ENCODE results near the gene FXN.
"Not testable (repeated sequence)": the region's sequence is repeated elsewhere in the genome, so short reads cannot be mapped to it uniquely, and the experiment has no call there.

FXN gene

DNA sequence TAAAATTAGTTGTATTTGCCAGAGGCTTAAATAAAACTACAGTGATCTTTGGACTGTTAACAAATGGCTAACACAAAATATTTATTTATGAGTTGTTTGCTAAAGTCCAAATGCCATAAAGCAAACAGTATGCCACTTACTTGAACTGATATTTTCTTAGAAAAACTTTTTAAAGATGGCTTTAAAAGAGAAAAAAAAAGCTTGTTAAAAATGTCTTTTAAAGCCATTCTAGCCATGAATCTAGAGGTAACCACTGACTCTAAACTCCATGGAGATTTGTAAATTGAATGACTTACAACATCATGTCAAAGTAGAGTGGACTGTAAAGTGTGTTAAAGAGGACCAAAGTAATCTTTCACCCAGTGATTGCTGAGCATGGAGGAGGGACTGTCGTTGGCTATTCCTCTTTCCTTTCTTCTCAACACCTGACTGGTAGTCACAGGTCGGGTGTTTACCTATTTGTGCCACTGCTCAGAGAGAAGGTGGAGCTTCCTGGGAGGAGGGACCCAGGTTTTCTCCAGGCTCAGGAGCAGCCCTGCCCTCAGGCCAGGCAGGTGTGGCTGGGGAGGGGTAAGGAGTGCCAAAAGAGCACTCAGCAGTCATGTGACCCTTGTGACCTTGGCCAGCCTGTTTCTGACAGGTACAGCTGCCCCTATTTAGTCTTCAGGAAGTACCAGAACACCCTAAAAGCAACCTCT lies 69.4 kb downstream of the FXN start:
- Histone ChIP-seq H3K4me3 (ENCODE audit: low read length) (no peak overlapping the region), H3K9me3 (ENCODE audit: insufficient read depth, low read length) (no peaks in the 10 kb centered on the region), H4K20me1 (ENCODE audit: insufficient read depth, low read length) (no peaks in the 10 kb centered on the region), H3K36me3 (replicated peaks; ENCODE audit: low read depth, low read length) (no peaks in the 10 kb centered on the region), H3K79me2 (ENCODE audit: low read length) (no peaks in the 10 kb centered on the region), H3K27ac (ENCODE audit: low read length) (no peak overlapping the region), H2AFZ (ENCODE audit: low read depth, low read length) (no peak overlapping the region), H3K4me1 (ENCODE audit: low read length) (no peaks in the 10 kb centered on the region), H3K9ac (ENCODE audit: low read length) (no peak overlapping the region), H3K4me2 (ENCODE audit: low read length) (no peak overlapping the region), H3K27me3 (ENCODE audit: low read depth, low read length) (no peaks in the 10 kb centered on the region)
- TF ChIP-seq EZH2phosphoT487 (IDR thresholded peaks at IDR 0.05; ENCODE audit: low read depth): no peak
- TF ChIP-seq, protein P1, sequence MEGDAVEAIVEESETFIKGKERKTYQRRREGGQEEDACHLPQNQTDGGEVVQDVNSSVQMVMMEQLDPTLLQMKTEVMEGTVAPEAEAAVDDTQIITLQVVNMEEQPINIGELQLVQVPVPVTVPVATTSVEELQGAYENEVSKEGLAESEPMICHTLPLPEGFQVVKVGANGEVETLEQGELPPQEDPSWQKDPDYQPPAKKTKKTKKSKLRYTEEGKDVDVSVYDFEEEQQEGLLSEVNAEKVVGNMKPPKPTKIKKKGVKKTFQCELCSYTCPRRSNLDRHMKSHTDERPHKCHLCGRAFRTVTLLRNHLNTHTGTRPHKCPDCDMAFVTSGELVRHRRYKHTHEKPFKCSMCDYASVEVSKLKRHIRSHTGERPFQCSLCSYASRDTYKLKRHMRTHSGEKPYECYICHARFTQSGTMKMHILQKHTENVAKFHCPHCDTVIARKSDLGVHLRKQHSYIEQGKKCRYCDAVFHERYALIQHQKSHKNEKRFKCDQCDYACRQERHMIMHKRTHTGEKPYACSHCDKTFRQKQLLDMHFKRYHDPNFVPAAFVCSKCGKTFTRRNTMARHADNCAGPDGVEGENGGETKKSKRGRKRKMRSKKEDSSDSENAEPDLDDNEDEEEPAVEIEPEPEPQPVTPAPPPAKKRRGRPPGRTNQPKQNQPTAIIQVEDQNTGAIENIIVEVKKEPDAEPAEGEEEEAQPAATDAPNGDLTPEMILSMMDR (IDR thresholded peaks at IDR 0.05; ENCODE audit: low read depth, low read length): no peak

DNA sequence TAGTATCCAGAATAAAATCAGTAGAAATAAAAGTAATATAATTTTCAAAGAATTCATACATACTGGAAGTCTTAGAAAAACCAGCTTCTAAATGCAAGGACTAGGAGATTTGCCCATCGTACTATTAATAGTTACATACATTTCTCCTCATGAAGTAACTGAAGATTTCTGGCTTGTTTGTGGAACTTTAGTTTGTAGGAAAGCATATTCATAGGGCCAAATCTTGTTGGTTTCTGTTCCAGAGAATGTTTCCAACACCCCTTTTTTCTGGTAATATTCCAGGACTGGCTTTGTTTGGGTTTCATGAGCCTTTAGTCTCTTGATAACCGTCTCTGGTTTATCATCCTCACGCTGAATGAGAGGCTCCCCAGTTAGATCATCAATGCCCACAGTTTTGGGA lies 72.2 kb downstream of the FXN start:
- Histone ChIP-seq H4K20me1 (ENCODE audit: insufficient read depth, low read length) (no peaks in the 10 kb centered on the region), H3K4me1 (ENCODE audit: low read length) (no peaks in the 10 kb centered on the region), H3K4me3 (ENCODE audit: low read length) (no peak overlapping the region)

DNA sequence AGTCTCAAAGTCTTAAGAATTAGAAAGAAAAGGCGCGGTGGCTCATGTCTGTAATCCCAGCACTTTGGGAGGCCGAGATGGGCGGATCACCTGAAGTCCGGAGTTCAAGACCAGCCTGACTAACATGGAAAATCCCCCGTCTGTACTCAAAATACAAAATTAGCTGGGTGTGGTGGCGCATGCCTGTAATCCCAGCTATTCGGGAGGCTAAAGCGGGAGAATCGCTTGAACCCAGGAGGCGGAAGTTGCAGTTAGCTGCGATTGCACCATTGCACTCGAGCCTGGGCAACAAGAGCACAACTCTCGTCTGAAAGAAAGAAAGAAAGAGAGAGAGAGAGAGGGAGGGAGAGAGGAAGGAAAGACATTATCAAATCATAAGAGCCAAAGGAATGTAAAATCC lies 73.2 kb downstream of the FXN start:
- not testable (repeated sequence) for H4K20me1 ChIP-seq (ENCODE audit: insufficient read depth, low read length); H3K4me1 ChIP-seq (ENCODE audit: low read length); H3K9me3 ChIP-seq (ENCODE audit: insufficient read depth, low read length); H3K4me2 ChIP-seq (ENCODE audit: low read length); H3K36me3 ChIP-seq (replicated peaks; ENCODE audit: low read depth, low read length); H3K9ac ChIP-seq (ENCODE audit: low read length); H3K27me3 ChIP-seq (ENCODE audit: low read depth, low read length); H3K79me2 ChIP-seq (ENCODE audit: low read length); H3K27ac ChIP-seq (ENCODE audit: low read length); H3K4me3 ChIP-seq (ENCODE audit: low read length); H2AFZ ChIP-seq (ENCODE audit: low read depth, low read length)

More for the DNA sequence above, 72.2 kb downstream of the FXN start:
- H3K4me2 ChIP-seq (ENCODE audit: low read length): no peak overlapping the region
- TF ChIP-seq, protein P1 (IDR thresholded peaks at IDR 0.05; ENCODE audit: low read depth, low read length): no peak
- no peak for TF ChIP-seq EZH2phosphoT487 (IDR thresholded peaks at IDR 0.05; ENCODE audit: low read depth)
- no peak overlapping the region for H3K27ac ChIP-seq (ENCODE audit: low read length)
- H3K27me3 ChIP-seq (ENCODE audit: low read depth, low read length): no peaks in the 10 kb centered on the region
- H2AFZ ChIP-seq (ENCODE audit: low read depth, low read length): no peak overlapping the region
- H3K79me2 ChIP-seq (ENCODE audit: low read length): no peaks in the 10 kb centered on the region
- H3K36me3 ChIP-seq (replicated peaks; ENCODE audit: low read depth, low read length): no peaks in the 10 kb centered on the region
- no peaks in the 10 kb centered on the region for H3K9me3 ChIP-seq (ENCODE audit: insufficient read depth, low read length)
- no peak overlapping the region for H3K9ac ChIP-seq (ENCODE audit: low read length)

DNA sequence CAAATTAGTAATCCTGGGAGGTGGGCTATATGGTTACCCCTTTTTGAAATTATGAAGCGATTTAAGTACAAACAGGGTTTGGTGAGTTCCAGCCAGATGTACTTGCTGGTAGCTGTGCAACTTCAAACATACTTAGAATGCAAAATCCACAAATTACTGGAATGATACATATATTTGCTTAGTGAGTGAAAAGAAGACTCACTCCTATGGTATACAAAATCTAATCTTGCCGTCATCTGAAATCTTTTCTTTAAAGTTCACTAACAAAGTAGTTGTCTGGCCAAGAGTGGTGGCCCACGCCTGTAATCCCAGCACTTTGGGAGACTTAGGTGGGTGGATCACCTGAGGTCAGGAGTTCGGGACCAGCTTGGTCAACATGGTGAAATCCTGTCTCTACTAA lies 73.6 kb downstream of the FXN start:
- Histone ChIP-seq H3K79me2 (ENCODE audit: low read length) (no peaks in the 10 kb centered on the region), H3K36me3 (replicated peaks; ENCODE audit: low read depth, low read length) (no peaks in the 10 kb centered on the region), H3K4me3 (ENCODE audit: low read length) (no peak overlapping the region), H3K9ac (ENCODE audit: low read length) (no peak overlapping the region), H3K27me3 (ENCODE audit: low read depth, low read length) (no peaks in the 10 kb centered on the region), H3K9me3 (ENCODE audit: insufficient read depth, low read length) (no peaks in the 10 kb centered on the region), H2AFZ (ENCODE audit: low read depth, low read length) (no peak overlapping the region), H3K27ac (ENCODE audit: low read length) (no peak overlapping the region), H3K4me2 (ENCODE audit: low read length) (no peak overlapping the region), H3K4me1 (ENCODE audit: low read length) (no peaks in the 10 kb centered on the region), H4K20me1 (ENCODE audit: insufficient read depth, low read length) (no peaks in the 10 kb centered on the region)
- TF ChIP-seq, protein P1 (IDR thresholded peaks at IDR 0.05; ENCODE audit: low read depth, low read length): no peak
- no peak for TF ChIP-seq EZH2phosphoT487 (IDR thresholded peaks at IDR 0.05; ENCODE audit: low read depth)

DNA sequence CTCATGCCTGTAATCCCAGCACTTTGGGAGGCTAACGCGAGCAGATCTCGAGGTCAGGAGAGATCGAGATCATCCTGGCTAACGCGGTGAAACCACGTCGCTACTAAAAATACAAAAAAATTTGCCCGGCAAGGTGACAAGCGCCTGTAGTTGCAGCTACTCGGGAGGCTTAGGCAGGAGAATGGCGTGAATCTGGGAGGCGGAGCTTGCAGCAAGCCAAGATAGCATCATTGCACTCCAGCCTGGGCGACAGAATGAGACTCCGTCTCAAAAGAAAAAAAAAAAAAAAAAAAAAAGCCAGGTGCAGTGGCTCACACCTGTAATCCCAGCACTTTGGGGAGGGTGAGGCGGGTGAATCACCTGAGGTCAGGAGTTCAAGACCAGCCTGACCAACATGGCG lies 77.1 kb downstream of the FXN start:
- not testable (repeated sequence) for H3K27ac ChIP-seq (ENCODE audit: low read length); H2AFZ ChIP-seq (ENCODE audit: low read depth, low read length); H3K4me1 ChIP-seq (ENCODE audit: low read length); H3K36me3 ChIP-seq (replicated peaks; ENCODE audit: low read depth, low read length); H3K27me3 ChIP-seq (ENCODE audit: low read depth, low read length); H3K9ac ChIP-seq (ENCODE audit: low read length); H4K20me1 ChIP-seq (ENCODE audit: insufficient read depth, low read length); H3K9me3 ChIP-seq (ENCODE audit: insufficient read depth, low read length); H3K79me2 ChIP-seq (ENCODE audit: low read length); H3K4me3 ChIP-seq (ENCODE audit: low read length); H3K4me2 ChIP-seq (ENCODE audit: low read length)
